ENCODE results near the gene PIGQ.
A peak's percentile ranks its signal among the peaks of the same experiment; 100 is the strongest.

Gene PIGQ

GRCh38 chr16:524274-525040 is 45.3 kb upstream of the PIGQ start:
- no peak for DNase-seq (ENCODE audit: low read depth)
- H3K4me3 ChIP-seq (ENCODE audit: low read depth, low read length), result no peak overlapping the region
- no peak for TF ChIP-seq CTCF (IDR thresholded peaks at IDR 0.05; ENCODE audit: control insufficient read depth, extremely low read depth, insufficient read depth)

GRCh38 chr16:525123-525519 is 44.6 kb upstream of the PIGQ start:
- TF ChIP-seq CTCF (IDR thresholded peaks at IDR 0.05; ENCODE audit: control insufficient read depth, extremely low read depth, insufficient read depth), result no peak
- no peak overlapping the region for H3K4me3 ChIP-seq (ENCODE audit: low read depth, low read length)
- DNase-seq (ENCODE audit: low read depth), result no peak

GRCh38 chr16:525520-526180 is 44.1 kb upstream of the PIGQ start:
- no peak for TF ChIP-seq CTCF (IDR thresholded peaks at IDR 0.05; ENCODE audit: control insufficient read depth, extremely low read depth, insufficient read depth)
- DNase-seq (ENCODE audit: low read depth), result no peak
- peak overlapping the region; percentile 92 for H3K4me3 ChIP-seq (ENCODE audit: low read depth, low read length)

- DNase-seq (ENCODE audit: low read depth), result no peak
- H3K4me3 ChIP-seq (ENCODE audit: low read depth, low read length), result peak overlapping the region; percentile 92
- no peak for TF ChIP-seq CTCF (IDR thresholded peaks at IDR 0.05; ENCODE audit: control insufficient read depth, extremely low read depth, insufficient read depth)
Observed at GRCh38 chr16:526181-527014, 43.4 kb upstream of the PIGQ start.

GRCh38 chr16:527015-527903 is 42.5 kb upstream of the PIGQ start, which contains the start of gene CAPN15:
TSS of gene CAPN15 (plus strand) at chr16:527712. CDS start at chr16:546839, 19,127 bp downstream.
- H3K4me3 ChIP-seq (ENCODE audit: low read depth, low read length), result peak within 1 kb of the TSS; percentile 92
- peak; percentile 46 for DNase-seq (ENCODE audit: low read depth)
- TF ChIP-seq CTCF (IDR thresholded peaks at IDR 0.05; ENCODE audit: control insufficient read depth, extremely low read depth, insufficient read depth), result no peak

Data from LNCaP clone FGC (cell line).